K562 (cell line): ENCODE results near the gene MADD. TPM values are rescaled to one million over a fixed set of nuclear protein-coding genes. Genes with fewer than 3 reads are reported as not detected.

Experiments
- BRF1 ChIP-seq: IDR thresholded peaks from 3 replicates; pipeline ENCODE4 v1.6.1; 2011; ENCODE audit warnings: borderline replicate concordance, mild to moderate bottlenecking; ENCODE audit not compliant: insufficient read length; ENCODE audit errors: extremely low read depth
- CCAR2 ChIP-seq: fragments of 200-400 bp; formaldehyde crosslinking; IDR thresholded peaks from 2 replicates; pipeline ENCODE4 v1.6.1; 2017; ENCODE audit warnings: mild to moderate bottlenecking, low read depth, low read length
- COPS2 ChIP-seq: fragments of 450-650 bp; conservative IDR thresholded peaks from 2 replicates; pipeline ENCODE4 v1.6.1; 2016; ENCODE audit warnings: mild to moderate bottlenecking, moderate library complexity
- DLX4 ChIP-seq: fragments of 250-450 bp; sonication (Bioruptor Pico); IDR thresholded peaks from 2 replicates; pipeline ENCODE4 v1.6.1; 2021; ENCODE audit warnings: mild to moderate bottlenecking
- ETS1 ChIP-seq: conservative IDR thresholded peaks from 2 replicates; pipeline ENCODE4 v1.6.1; 2011; ENCODE audit warnings: low read depth, mild to moderate bottlenecking, low read length; ENCODE audit not compliant: control insufficient read depth
- GATAD2A ChIP-seq: fragments of 450-650 bp; IDR thresholded peaks from 2 replicates; pipeline ENCODE4 v1.6.1; 2017
- NEUROD1 ChIP-seq: fragments of 150-350 bp; IDR thresholded peaks from 2 replicates; pipeline ENCODE4 v1.6.1; 2014; ENCODE audit warnings: borderline replicate concordance, low read length, low read depth; ENCODE audit not compliant: partially characterized antibody
- NFXL1 ChIP-seq: fragments of 450-650 bp; formaldehyde crosslinking; IDR thresholded peaks from 2 replicates; pipeline ENCODE4 v1.4.0; 2021; ENCODE audit warnings: mild to moderate bottlenecking
- PHB ChIP-seq: fragments of 250-450 bp; sonication (Bioruptor Pico); IDR thresholded peaks from 2 replicates; pipeline ENCODE4 v1.5.0; 2021
- PHTF2 ChIP-seq: fragments of 250-450 bp; sonication (Bioruptor Pico); IDR thresholded peaks from 2 replicates; pipeline ENCODE4 v1.5.0; 2021; ENCODE audit warnings: mild to moderate bottlenecking
- RBM25 ChIP-seq: fragments of 200-400 bp; formaldehyde crosslinking; IDR thresholded peaks from 2 replicates; pipeline ENCODE4 v1.6.1; 2018; ENCODE audit warnings: low read length, low read depth, moderate library complexity; ENCODE audit not compliant: severe bottlenecking
- SRF ChIP-seq, 2 experiments: fragments of 250-450, 450-650 bp in 1 of 2; sonication (Bioruptor Pico) in 1 of 2; sonication (generic) in 1 of 2; formaldehyde crosslinking; IDR thresholded peaks; 2 replicates each; pipeline versions ENCODE4 v1.5.0 to v1.5.1; 2020 to 2022; ENCODE audit warnings: mild to moderate bottlenecking in 1 of 2, missing genetic modification reagents in 1 of 2
- TAF1 ChIP-seq: IDR thresholded peaks from 2 replicates; pipeline ENCODE4 v1.6.1; 2011; ENCODE audit warnings: mild to moderate bottlenecking, low read length, moderate library complexity; ENCODE audit not compliant: insufficient read depth, control insufficient read depth, severe bottlenecking; ENCODE audit errors: extremely low read depth
- TARDBP ChIP-seq: fragments of 450-650 bp; IDR thresholded peaks from 2 replicates; pipeline ENCODE4 v1.6.1; 2016
- TRIM25 ChIP-seq: fragments of 450-650 bp; IDR thresholded peaks from 2 replicates; pipeline ENCODE4 v1.7.0; 2016; ENCODE audit warnings: borderline replicate concordance
- ZBTB9 ChIP-seq: fragments of 450-650 bp; formaldehyde crosslinking; IDR thresholded peaks from 2 replicates; pipeline ENCODE4 v1.4.0; 2020; ENCODE audit warnings: mild to moderate bottlenecking, moderate library complexity
- ZNF311 ChIP-seq: fragments of 250-450 bp; sonication (Bioruptor Pico); IDR thresholded peaks from 2 replicates; pipeline ENCODE4 v1.4.0; 2020; ENCODE audit warnings: mild to moderate bottlenecking, moderate library complexity
- ZNF592 ChIP-seq: fragments of 450-650 bp; IDR thresholded peaks from 2 replicates; pipeline ENCODE4 v1.6.1; 2017; ENCODE audit warnings: antibody characterized with exemption, mild to moderate bottlenecking
- ZNF785 ChIP-seq: fragments of 250-450 bp; sonication (Bioruptor Pico); IDR thresholded peaks from 2 replicates; pipeline ENCODE4 v1.4.0; 2020; ENCODE audit warnings: mild to moderate bottlenecking
- polyA plus RNA-seq, 8 experiments: library from polyadenylated mRNA; depleted of rRNA in 4 of 8; stranded (reverse) in 5 of 8; unstranded in 3 of 8; fragments of >200 nt; fragmentation: Nextera tagmentation in 2 of 8; fragmentation: Illumina TruSeq in 1 of 8; extraction: Ambion mirVana in 2 of 8; extraction: Trizol in 1 of 8; gene quantifications; 2 replicates each; pipeline versions ENCODE4 v1.2.1 to v1.2.3, GENCODE V29; 2011 to 2014; ENCODE audit warnings: inconsistent platforms in 1 of 8, missing spikeins in 1 of 8
- total RNA-seq, 7 experiments: library from RNA; depleted of rRNA in 6 of 7; stranded (reverse); fragments of >200 nt in 6 of 7; fragmentation: Illumina TruSeq in 2 of 7; extraction: Trizol in 2 of 7; gene quantifications; 2 replicates each; pipeline versions ENCODE4 v1.2.1 to v1.2.3, GENCODE V29; 2011 to 2021; ENCODE audit warnings: low replicate concordance in 1 of 7

The MADD gene
- total and polyA plus RNA-seq, 9 of the 15 experiments (the other 6 are each of a cell fraction or from before 2014, with no cell fraction given) = 0.68 to 57.6 (median 33.6) TPM

- TF ChIP-seq BRF1 (no peak), PHTF2 (no peak), TARDBP (peak; percentile 81), SRF (CRISPR knock-in tag; IDR thresholded peaks at IDR 0.05) (peak in 1 of 2 experiments; percentile 88; a peak in 2 of 4 replicates), ZNF311 (CRISPR knock-in tag) (no peak; the same call in 1 of the 2 replicates), ZNF592 (peak; percentile 71; the same call in 1 of the 2 replicates), TRIM25 (no peak), NFXL1 (CRISPR knock-in tag) (no peak), DLX4 (CRISPR knock-in tag) (no peak), PHB (CRISPR knock-in tag) (0 out of 2 replicates have a peak, but pooled peaks have one; percentile 55), NEUROD1 (no peak), GATAD2A (no peak), COPS2 (no peak), CCAR2 (no peak), ZBTB9 (CRISPR knock-in tag) (no peak), ETS1 (peak; percentile 85), RBM25 (no peak), TAF1 (peak; percentile 56), ZNF785 (CRISPR knock-in tag) (no peak)
Observed at GRCh38 chr11:47269002-47269828, 718 bp upstream of the MADD start (continued).
